ENCODE data around the gene KTI12.
A peak's percentile ranks its signal among the peaks of the same experiment; 100 is the strongest.
"Not testable (repeated sequence)": the region's sequence is repeated elsewhere in the genome, so short reads cannot be mapped to it uniquely, and the experiment has no call there.

KTI12 gene, protein sequence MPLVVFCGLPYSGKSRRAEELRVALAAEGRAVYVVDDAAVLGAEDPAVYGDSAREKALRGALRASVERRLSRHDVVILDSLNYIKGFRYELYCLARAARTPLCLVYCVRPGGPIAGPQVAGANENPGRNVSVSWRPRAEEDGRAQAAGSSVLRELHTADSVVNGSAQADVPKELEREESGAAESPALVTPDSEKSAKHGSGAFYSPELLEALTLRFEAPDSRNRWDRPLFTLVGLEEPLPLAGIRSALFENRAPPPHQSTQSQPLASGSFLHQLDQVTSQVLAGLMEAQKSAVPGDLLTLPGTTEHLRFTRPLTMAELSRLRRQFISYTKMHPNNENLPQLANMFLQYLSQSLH

DNA sequence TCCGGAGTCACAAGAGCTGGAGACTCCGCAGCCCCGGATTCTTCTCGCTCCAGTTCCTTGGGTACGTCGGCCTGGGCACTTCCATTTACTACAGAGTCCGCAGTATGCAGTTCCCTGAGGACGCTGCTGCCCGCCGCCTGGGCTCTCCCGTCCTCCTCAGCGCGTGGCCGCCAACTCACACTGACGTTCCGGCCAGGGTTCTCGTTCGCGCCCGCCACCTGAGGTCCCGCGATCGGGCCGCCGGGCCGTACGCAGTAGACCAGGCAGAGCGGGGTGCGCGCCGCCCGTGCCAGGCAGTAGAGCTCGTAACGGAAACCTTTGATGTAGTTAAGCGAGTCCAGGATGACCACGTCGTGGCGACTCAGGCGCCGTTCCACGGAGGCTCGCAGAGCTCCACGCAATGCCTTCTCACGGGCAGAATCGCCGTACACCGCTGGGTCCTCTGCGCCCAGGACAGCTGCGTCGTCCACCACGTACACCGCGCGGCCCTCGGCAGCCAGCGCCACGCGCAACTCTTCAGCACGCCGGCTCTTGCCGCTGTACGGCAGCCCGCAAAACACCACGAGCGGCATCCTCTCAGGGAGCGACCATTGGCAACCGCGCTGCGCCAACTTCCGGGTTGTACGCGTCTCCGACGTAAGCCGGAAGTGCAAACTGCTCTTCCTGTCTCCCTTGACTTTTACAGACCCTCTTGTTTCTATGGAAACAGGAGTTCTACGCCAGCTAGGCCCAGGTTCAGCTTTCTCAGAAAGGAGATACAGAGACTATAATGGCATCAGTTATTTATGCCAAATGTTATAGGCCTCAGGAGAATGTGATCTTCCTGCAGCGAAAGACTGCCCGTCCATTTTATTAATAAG lies at the start of gene KTI12:
Gene KTI12, minus strand, starts transcription at position 621 of the 860 bp plus-strand sequence. Its CDS starts 49 bp downstream, at position 572.
- TF ChIP-seq, protein P1, sequence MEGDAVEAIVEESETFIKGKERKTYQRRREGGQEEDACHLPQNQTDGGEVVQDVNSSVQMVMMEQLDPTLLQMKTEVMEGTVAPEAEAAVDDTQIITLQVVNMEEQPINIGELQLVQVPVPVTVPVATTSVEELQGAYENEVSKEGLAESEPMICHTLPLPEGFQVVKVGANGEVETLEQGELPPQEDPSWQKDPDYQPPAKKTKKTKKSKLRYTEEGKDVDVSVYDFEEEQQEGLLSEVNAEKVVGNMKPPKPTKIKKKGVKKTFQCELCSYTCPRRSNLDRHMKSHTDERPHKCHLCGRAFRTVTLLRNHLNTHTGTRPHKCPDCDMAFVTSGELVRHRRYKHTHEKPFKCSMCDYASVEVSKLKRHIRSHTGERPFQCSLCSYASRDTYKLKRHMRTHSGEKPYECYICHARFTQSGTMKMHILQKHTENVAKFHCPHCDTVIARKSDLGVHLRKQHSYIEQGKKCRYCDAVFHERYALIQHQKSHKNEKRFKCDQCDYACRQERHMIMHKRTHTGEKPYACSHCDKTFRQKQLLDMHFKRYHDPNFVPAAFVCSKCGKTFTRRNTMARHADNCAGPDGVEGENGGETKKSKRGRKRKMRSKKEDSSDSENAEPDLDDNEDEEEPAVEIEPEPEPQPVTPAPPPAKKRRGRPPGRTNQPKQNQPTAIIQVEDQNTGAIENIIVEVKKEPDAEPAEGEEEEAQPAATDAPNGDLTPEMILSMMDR (IDR thresholded peaks at IDR 0.05; ENCODE audit: insufficient read depth, low read depth, low read length, missing control alignments), result no peak
- peak within 1 kb of the TSS; percentile 85 for H3K4me3 ChIP-seq (ENCODE audit: low read length)
- peak; percentile 85 for DNase-seq (ENCODE audit: low read depth)

- TF ChIP-seq, protein P1 (IDR thresholded peaks at IDR 0.05; ENCODE audit: insufficient read depth, low read depth, low read length, missing control alignments), result no peak
- no peak overlapping the region for H3K4me3 ChIP-seq (ENCODE audit: low read length)
- no peak for DNase-seq (ENCODE audit: low read depth)
Observed at GRCh38 chr1:52080014-52080415, 46.4 kb upstream of the KTI12 start.

GRCh38 chr1:52077277-52077676 lies 43.7 kb upstream of the KTI12 start:
- not testable (repeated sequence) for H3K4me3 ChIP-seq (ENCODE audit: low read length); DNase-seq (ENCODE audit: low read depth)

DNA sequence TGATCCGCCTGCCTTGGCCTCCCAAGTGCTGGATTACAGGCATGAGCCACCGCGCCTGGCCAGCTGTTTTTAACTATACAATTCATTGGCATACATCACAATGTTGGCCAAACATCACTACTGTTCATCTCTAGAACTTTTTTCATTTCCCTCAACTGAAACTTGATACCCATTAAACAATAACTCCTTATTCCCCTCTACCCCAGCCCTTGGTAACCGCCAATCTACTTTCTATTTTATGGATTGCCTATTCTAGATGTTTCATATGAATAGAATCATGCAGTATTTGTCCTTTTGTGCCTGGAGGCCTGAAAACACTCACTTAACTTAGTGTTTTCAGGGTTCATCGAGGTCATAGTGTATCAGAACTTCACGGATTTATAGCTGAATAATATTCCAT lies 38.7 kb upstream of the KTI12 start:
- TF ChIP-seq, protein P1 (IDR thresholded peaks at IDR 0.05; ENCODE audit: insufficient read depth, low read depth, low read length, missing control alignments), result no peak
- no peak for DNase-seq (ENCODE audit: low read depth)
- H3K4me3 ChIP-seq (ENCODE audit: low read length), result no peak overlapping the region

GRCh38 chr1:52070704-52071103 lies 37.1 kb upstream of the KTI12 start:
- DNase-seq (ENCODE audit: low read depth), result no peak
- H3K4me3 ChIP-seq (ENCODE audit: low read length), result no peak overlapping the region
- TF ChIP-seq, protein P1 (IDR thresholded peaks at IDR 0.05; ENCODE audit: insufficient read depth, low read depth, low read length, missing control alignments), result no peak

GRCh38 chr1:52063192-52063591 lies 29.6 kb upstream of the KTI12 start:
- H3K4me3 ChIP-seq (ENCODE audit: low read length), result no peak overlapping the region
- TF ChIP-seq, protein P1 (IDR thresholded peaks at IDR 0.05; ENCODE audit: insufficient read depth, low read depth, low read length, missing control alignments), result no peak
- no peak for DNase-seq (ENCODE audit: low read depth)

GRCh38 chr1:52060822-52061221 lies 27.2 kb upstream of the KTI12 start:
- TF ChIP-seq, protein P1 (IDR thresholded peaks at IDR 0.05; ENCODE audit: insufficient read depth, low read depth, low read length, missing control alignments), result no peak

More at GRCh38 chr1:52060822-52061221, 27.2 kb upstream of the KTI12 start:
- no peak for DNase-seq (ENCODE audit: low read depth)
- H3K4me3 ChIP-seq (ENCODE audit: low read length), result no peak overlapping the region
